Mesothelial cell of epicardium (in vitro differentiated cells): Measurements from ENCODE around the gene SLC8A3. TPM values are rescaled to one million over a fixed set of nuclear protein-coding genes. Genes with fewer than 3 reads are reported as not detected.

Experiments used
- DNase-seq, 2 experiments: peaks; one replicate each; pipeline ENCODE4 v3.0.0; 2021; ENCODE audit warnings: low spot score in 2 of 2; ENCODE audit not compliant: unreplicated experiment in 2 of 2
- H3K27ac Mint-ChIP-seq: 2 replicates; pipeline ENCODE4 v1.8.0; 2021; ENCODE audit warnings: mixed read lengths
- H3K27me3 Mint-ChIP-seq: 2 replicates; pipeline ENCODE4 v1.8.0; 2021; ENCODE audit warnings: low read depth, mixed read lengths
- H3K36me3 Mint-ChIP-seq: 2 replicates; pipeline ENCODE4 v1.8.0; 2021; ENCODE audit warnings: mixed read lengths
- H3K4me1 Mint-ChIP-seq: 2 replicates; pipeline ENCODE4 v1.8.0; 2021; ENCODE audit warnings: mixed read lengths
- H3K4me3 Mint-ChIP-seq: 2 replicates; pipeline ENCODE4 v1.8.0; 2021; ENCODE audit warnings: mild to moderate bottlenecking, moderate library complexity, mixed read lengths
- H3K9me3 Mint-ChIP-seq: 2 replicates; pipeline ENCODE4 v1.8.0; 2021; ENCODE audit warnings: mixed read lengths
- total RNA-seq: library from RNA; stranded (reverse); gene quantifications from 3 replicates; pipeline ENCODE4 v1.2.1, GENCODE V29; 2021
- TF ChIP-seq, protein P1 (sequence below): fragments of 200-600 bp; sonication (generic); IDR thresholded peaks from one replicate; pipeline ENCODE4 v1.5.0; 2021; ENCODE audit warnings: antibody characterized with exemption; ENCODE audit not compliant: unreplicated experiment

SLC8A3 gene
- total RNA-seq, 1 donor from 2014 or later: 0.27 TPM

DNA sequence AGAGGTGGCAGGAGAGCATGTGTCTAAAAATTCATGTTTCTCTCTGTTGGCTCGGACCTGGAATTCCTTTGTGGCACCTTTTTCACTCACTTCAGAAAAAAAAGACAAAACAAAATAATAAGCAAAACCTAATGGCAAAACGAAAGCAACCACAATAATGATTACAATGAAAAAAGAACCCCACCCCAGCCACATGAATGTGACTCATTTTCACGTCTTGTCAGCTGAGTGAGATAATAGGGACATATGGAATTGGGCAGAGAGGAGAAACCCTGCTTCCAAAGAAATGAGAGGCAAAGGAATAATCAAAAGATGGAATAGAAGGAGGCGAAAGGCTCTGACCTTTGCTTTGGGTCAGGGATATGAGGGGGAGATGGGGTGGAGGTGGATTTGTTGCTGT is 143.4 kb downstream of the SLC8A3 start:
- Mint-ChIP-seq H3K27me3 (peaks cover 82% of the 10 kb centered on the region), H3K4me3 (no peak overlapping the region), H3K27ac (no peak overlapping the region), H3K36me3 (no peaks in the 10 kb centered on the region), H3K4me1 (no peaks in the 10 kb centered on the region), H3K9me3 (no peaks in the 10 kb centered on the region)
- TF ChIP-seq, protein P1, sequence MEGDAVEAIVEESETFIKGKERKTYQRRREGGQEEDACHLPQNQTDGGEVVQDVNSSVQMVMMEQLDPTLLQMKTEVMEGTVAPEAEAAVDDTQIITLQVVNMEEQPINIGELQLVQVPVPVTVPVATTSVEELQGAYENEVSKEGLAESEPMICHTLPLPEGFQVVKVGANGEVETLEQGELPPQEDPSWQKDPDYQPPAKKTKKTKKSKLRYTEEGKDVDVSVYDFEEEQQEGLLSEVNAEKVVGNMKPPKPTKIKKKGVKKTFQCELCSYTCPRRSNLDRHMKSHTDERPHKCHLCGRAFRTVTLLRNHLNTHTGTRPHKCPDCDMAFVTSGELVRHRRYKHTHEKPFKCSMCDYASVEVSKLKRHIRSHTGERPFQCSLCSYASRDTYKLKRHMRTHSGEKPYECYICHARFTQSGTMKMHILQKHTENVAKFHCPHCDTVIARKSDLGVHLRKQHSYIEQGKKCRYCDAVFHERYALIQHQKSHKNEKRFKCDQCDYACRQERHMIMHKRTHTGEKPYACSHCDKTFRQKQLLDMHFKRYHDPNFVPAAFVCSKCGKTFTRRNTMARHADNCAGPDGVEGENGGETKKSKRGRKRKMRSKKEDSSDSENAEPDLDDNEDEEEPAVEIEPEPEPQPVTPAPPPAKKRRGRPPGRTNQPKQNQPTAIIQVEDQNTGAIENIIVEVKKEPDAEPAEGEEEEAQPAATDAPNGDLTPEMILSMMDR: no peak
- no peak for DNase-seq

DNA sequence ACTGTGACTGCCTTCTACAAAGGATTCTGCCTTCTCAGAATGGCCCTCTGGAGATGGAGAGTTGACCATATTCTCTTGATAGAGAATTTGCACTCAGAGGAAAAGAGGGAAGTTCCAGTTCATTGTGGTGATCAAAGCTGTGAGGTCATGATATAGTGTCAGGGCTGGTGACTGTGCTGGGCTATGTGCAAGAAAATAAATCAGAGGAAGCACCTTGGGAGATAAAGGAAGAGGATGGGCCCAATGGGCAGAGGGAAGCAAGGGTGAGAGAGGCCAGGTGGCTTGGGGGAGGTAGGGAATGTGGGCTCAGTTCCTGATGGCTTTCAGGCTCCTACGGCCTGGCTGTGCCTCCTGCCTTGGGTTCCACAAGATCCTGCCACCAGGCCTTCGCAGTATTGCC is 145.8 kb downstream of the SLC8A3 start:
- no peak overlapping the region for H3K4me3 Mint-ChIP-seq

DNA sequence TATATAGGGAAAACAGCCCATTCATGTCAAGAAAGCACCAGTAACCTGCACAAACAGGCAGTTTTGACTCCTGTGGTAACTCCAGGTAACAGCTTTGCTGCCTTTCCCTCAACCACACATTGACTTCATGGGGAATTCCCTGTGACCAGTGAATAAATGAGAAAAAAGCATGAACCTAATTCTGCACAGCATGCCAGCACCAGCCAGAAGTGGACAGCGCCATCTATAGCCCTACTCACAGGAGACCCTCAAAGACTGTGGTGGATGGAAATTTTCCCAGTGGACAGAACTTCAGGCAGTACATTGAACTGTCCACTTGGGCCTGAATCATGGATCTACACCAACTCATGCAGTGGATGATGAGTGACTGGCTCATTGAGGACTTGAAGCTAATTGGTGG is 152.1 kb downstream of the SLC8A3 start:
- no peak overlapping the region for H3K4me3 Mint-ChIP-seq
- TF ChIP-seq, protein P1: no peak
- no peak overlapping the region for H3K27ac Mint-ChIP-seq
- DNase-seq: no peak
- no peaks in the 10 kb centered on the region for H3K9me3 Mint-ChIP-seq
- H3K27me3 Mint-ChIP-seq: peaks cover 34% of the 10 kb centered on the region
- peaks cover 5% of the 10 kb centered on the region for H3K4me1 Mint-ChIP-seq
- no peaks in the 10 kb centered on the region for H3K36me3 Mint-ChIP-seq

More for the DNA sequence above, 145.8 kb downstream of the SLC8A3 start:
- H3K4me1 Mint-ChIP-seq: no peaks in the 10 kb centered on the region
- peaks cover 86% of the 10 kb centered on the region for H3K27me3 Mint-ChIP-seq
- DNase-seq: no peak
- H3K9me3 Mint-ChIP-seq: no peaks in the 10 kb centered on the region
- H3K36me3 Mint-ChIP-seq: no peaks in the 10 kb centered on the region
- no peak overlapping the region for H3K27ac Mint-ChIP-seq
- TF ChIP-seq, protein P1: no peak

DNA sequence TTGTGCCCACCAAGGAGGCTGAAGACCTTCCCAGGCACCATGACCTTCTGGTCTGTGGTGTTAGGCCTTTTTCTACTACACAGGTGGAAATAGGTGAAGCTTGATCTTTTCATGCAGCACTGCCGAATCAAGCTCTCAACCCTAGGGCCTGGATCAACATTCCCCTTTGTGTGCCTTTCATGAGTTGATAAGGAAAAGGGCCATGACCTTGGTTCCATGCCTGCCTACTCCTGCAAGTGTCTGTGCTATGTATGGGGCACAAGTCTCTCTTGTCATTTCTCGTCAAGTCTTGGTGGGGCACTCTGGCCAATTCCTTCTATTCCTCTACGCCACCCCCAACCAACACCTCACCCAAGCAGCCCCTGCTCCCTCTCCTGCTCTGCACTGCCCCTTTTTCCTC is 154.5 kb downstream of the SLC8A3 start:
- TF ChIP-seq, protein P1: no peak
- no peak for DNase-seq
- H3K9me3 Mint-ChIP-seq: no peaks in the 10 kb centered on the region
- no peaks in the 10 kb centered on the region for H3K36me3 Mint-ChIP-seq
- H3K4me3 Mint-ChIP-seq: no peak overlapping the region
- peaks cover 12% of the 10 kb centered on the region for H3K27me3 Mint-ChIP-seq
- H3K27ac Mint-ChIP-seq: no peak overlapping the region
- peaks cover 5% of the 10 kb centered on the region for H3K4me1 Mint-ChIP-seq

GRCh38 chr14:70033561-70033960 is 155.2 kb downstream of the SLC8A3 start:
- H3K36me3 Mint-ChIP-seq: no peaks in the 10 kb centered on the region
- H3K27ac Mint-ChIP-seq: no peak overlapping the region
- TF ChIP-seq, protein P1: no peak
- peaks cover 5% of the 10 kb centered on the region for H3K4me1 Mint-ChIP-seq
- no peaks in the 10 kb centered on the region for H3K9me3 Mint-ChIP-seq
- H3K27me3 Mint-ChIP-seq: peaks cover 10% of the 10 kb centered on the region
- no peak for DNase-seq
- no peak overlapping the region for H3K4me3 Mint-ChIP-seq

GRCh38 chr14:70033116-70033515 is 155.6 kb downstream of the SLC8A3 start:
- no peak overlapping the region for H3K27ac Mint-ChIP-seq
- H3K9me3 Mint-ChIP-seq: no peaks in the 10 kb centered on the region
- H3K27me3 Mint-ChIP-seq: peaks cover 9% of the 10 kb centered on the region
- peaks cover 5% of the 10 kb centered on the region for H3K4me1 Mint-ChIP-seq
- no peak overlapping the region for H3K4me3 Mint-ChIP-seq
- no peak for DNase-seq
- H3K36me3 Mint-ChIP-seq: no peaks in the 10 kb centered on the region
- TF ChIP-seq, protein P1: no peak
